IPS-18a (cell line): ENCODE data around the gene FDPS.

Experiments used
- H3K27ac ChIP-seq: one replicate; pipeline ENCODE4 v1.5.1; 2013; ENCODE audit warnings: low read length
- H3K27me3 ChIP-seq: one replicate; pipeline ENCODE4 v1.6.1; 2013; ENCODE audit warnings: mild to moderate bottlenecking, low read length; ENCODE audit not compliant: control insufficient read depth, insufficient read depth
- H3K36me3 ChIP-seq: one replicate; pipeline ENCODE4 v1.6.1; 2013; ENCODE audit warnings: low read depth, low read length; ENCODE audit not compliant: control insufficient read depth
- H3K4me1 ChIP-seq: one replicate; pipeline ENCODE4 v1.6.1; 2013; ENCODE audit warnings: low read depth, low read length; ENCODE audit not compliant: control insufficient read depth
- H3K4me3 ChIP-seq: one replicate; pipeline ENCODE4 v1.5.1; 2013; ENCODE audit warnings: low read length
- H3K9ac ChIP-seq: one replicate; pipeline ENCODE4 v1.6.1; 2013; ENCODE audit warnings: mild to moderate bottlenecking, low read length, moderate library complexity
- H3K9me3 ChIP-seq: one replicate; pipeline ENCODE4 v1.6.1; 2013; ENCODE audit warnings: low read depth, low read length; ENCODE audit not compliant: control insufficient read depth

FDPS gene

GRCh38 chr1:155329980-155330598 lies 21.4 kb downstream of the FDPS start:
- no peak overlapping the region for H3K4me3 ChIP-seq
- no peaks in the 10 kb centered on the region for H3K9me3 ChIP-seq
- no peak overlapping the region for H3K9ac ChIP-seq
- no peak overlapping the region for H3K27ac ChIP-seq
- peaks cover 18% of the 10 kb centered on the region for H3K36me3 ChIP-seq
- peaks cover 4% of the 10 kb centered on the region for H3K4me1 ChIP-seq
- H3K27me3 ChIP-seq = no peaks in the 10 kb centered on the region

DNA sequence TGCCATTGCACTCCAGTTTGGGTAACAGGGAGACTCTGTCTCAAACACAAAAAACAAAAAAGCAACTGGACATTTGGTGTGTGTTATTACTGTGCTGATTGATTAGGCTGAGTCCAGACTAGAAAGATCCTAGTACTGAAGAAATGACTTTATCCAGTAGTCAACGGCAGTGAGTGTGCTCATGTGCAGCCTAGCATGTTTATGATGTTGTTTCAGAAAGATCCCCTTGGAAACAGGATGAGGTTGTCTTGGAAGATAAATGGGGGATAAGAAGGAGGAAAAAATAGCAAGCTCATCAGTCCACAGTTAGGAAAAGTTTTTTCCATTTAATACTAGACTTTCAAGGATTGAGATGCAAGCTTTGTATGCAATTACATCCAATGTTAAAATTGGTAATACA lies 26.3 kb downstream of the FDPS start:
- Histone ChIP-seq H3K9ac (no peak overlapping the region), H3K36me3 (peaks cover 49% of the 10 kb centered on the region), H3K9me3 (no peaks in the 10 kb centered on the region), H3K4me3 (no peak overlapping the region), H3K27me3 (no peaks in the 10 kb centered on the region), H3K27ac (no peak overlapping the region), H3K4me1 (no peaks in the 10 kb centered on the region)

DNA sequence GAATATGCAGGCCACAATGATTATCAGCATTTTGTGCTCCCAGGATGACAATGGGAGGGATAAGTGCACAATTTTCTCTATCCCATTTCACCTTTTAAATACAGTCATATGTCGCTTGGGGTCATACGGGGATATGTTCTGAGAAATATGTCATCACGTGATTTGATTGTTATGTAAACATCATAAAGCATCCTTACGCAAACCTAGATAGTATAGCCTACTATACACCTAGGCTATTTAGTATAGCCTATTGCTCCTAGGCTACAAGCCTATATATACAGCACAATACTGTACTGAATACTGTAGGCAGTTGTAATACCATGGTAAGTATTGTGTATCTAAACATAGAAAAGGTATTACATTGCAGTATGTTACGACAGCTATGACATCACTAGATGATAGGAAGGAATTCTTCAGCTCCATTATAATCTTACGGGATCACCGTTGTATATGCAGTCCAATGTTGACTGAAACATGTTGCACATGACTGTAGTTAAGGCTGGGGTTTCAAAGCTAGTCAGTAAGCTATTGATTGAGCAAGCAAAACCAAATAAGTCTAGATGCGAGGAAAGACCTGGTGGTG lies 30.9 kb downstream of the FDPS start:
- Histone ChIP-seq H3K36me3 (peaks cover 69% of the 10 kb centered on the region), H3K27ac (no peak overlapping the region), H3K27me3 (no peaks in the 10 kb centered on the region), H3K9me3 (no peaks in the 10 kb centered on the region), H3K4me1 (no peaks in the 10 kb centered on the region), H3K4me3 (no peak overlapping the region), H3K9ac (no peak overlapping the region)

DNA sequence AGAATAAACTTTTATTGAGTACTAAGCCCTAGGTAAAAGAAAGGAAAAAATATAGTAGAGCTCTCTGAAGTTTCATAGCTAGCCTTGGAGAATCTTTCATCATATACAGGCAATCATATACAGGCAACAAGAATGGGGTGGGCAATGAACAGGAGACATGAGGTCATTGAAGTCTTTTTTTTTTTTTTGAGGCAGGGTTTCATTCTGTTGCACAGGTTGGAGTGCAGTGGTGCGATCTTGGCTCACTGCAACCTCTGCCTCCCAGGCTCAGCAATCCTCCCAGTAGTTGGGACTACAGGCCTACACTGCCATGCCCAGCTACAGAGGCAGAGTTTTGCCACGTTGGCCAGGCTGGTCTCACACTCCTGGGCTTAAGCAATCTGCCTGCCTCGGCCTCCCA lies 34.2 kb downstream of the FDPS start:
- Histone ChIP-seq H3K9me3 (no peaks in the 10 kb centered on the region), H3K4me3 (no peak overlapping the region), H3K36me3 (peaks cover 72% of the 10 kb centered on the region), H3K4me1 (no peaks in the 10 kb centered on the region), H3K9ac (no peak overlapping the region), H3K27me3 (no peaks in the 10 kb centered on the region), H3K27ac (no peak overlapping the region)

GRCh38 chr1:155352631-155353030 lies 44.0 kb downstream of the FDPS start:
- Histone ChIP-seq H3K9me3 (no peaks in the 10 kb centered on the region), H3K27ac (no peak overlapping the region), H3K36me3 (peaks cover 52% of the 10 kb centered on the region), H3K4me3 (no peak overlapping the region), H3K9ac (no peak overlapping the region), H3K27me3 (no peaks in the 10 kb centered on the region), H3K4me1 (no peaks in the 10 kb centered on the region)

GRCh38 chr1:155360051-155360450 lies 51.4 kb downstream of the FDPS start:
- Histone ChIP-seq H3K4me1 (no peaks in the 10 kb centered on the region), H3K9ac (no peak overlapping the region), H3K27me3 (no peaks in the 10 kb centered on the region), H3K9me3 (no peaks in the 10 kb centered on the region), H3K27ac (no peak overlapping the region), H3K36me3 (peaks cover 18% of the 10 kb centered on the region), H3K4me3 (no peak overlapping the region)
